Neural cell (in vitro differentiated cells): ENCODE measurements around the gene HSPB6.

Source experiments
- EP300 ChIP-seq: fragments of 450-650 bp; conservative IDR thresholded peaks from 2 replicates; pipeline ENCODE4 v1.6.1; 2014; ENCODE audit warnings: antibody characterized with exemption, mild to moderate bottlenecking, moderate library complexity; ENCODE audit not compliant: poor library complexity, severe bottlenecking
- MXI1 ChIP-seq: fragments of 450-650 bp; conservative IDR thresholded peaks from 2 replicates; pipeline ENCODE4 v1.6.1; 2014; ENCODE audit warnings: antibody characterized with exemption, mild to moderate bottlenecking; ENCODE audit not compliant: poor library complexity, severe bottlenecking
- POLR2AphosphoS5 ChIP-seq: IDR thresholded peaks from 2 replicates; pipeline ENCODE4 v1.6.1; 2012
- RAD21 ChIP-seq: fragments of 450-650 bp; conservative IDR thresholded peaks from 2 replicates; pipeline ENCODE4 v1.6.1; 2014; ENCODE audit warnings: antibody characterized with exemption, mild to moderate bottlenecking, moderate library complexity
- SMC3 ChIP-seq: fragments of 450-650 bp; conservative IDR thresholded peaks from 2 replicates; pipeline ENCODE4 v1.6.1; 2014; ENCODE audit warnings: antibody characterized with exemption, mild to moderate bottlenecking, moderate library complexity; ENCODE audit not compliant: poor library complexity
- TF ChIP-seq, protein P1 (sequence below): fragments of 450-650 bp; IDR thresholded peaks from 2 replicates; pipeline ENCODE4 v1.5.1; 2014; ENCODE audit warnings: antibody characterized with exemption, mild to moderate bottlenecking, moderate library complexity; ENCODE audit not compliant: poor library complexity, severe bottlenecking
- TF ChIP-seq, protein P2 (sequence below): IDR thresholded peaks from 2 replicates; pipeline ENCODE4 v1.6.1; 2012; ENCODE audit warnings: borderline replicate concordance

GRCh38 chr19:35722461-35722860 is 34.4 kb downstream of the HSPB6 start:
- TF ChIP-seq, protein P1, sequence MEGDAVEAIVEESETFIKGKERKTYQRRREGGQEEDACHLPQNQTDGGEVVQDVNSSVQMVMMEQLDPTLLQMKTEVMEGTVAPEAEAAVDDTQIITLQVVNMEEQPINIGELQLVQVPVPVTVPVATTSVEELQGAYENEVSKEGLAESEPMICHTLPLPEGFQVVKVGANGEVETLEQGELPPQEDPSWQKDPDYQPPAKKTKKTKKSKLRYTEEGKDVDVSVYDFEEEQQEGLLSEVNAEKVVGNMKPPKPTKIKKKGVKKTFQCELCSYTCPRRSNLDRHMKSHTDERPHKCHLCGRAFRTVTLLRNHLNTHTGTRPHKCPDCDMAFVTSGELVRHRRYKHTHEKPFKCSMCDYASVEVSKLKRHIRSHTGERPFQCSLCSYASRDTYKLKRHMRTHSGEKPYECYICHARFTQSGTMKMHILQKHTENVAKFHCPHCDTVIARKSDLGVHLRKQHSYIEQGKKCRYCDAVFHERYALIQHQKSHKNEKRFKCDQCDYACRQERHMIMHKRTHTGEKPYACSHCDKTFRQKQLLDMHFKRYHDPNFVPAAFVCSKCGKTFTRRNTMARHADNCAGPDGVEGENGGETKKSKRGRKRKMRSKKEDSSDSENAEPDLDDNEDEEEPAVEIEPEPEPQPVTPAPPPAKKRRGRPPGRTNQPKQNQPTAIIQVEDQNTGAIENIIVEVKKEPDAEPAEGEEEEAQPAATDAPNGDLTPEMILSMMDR, result no peak
- TF ChIP-seq MXI1, result no peak
- TF ChIP-seq RAD21, result no peak
- TF ChIP-seq POLR2AphosphoS5, result no peak
- no peak for TF ChIP-seq EP300
- TF ChIP-seq, protein P2, sequence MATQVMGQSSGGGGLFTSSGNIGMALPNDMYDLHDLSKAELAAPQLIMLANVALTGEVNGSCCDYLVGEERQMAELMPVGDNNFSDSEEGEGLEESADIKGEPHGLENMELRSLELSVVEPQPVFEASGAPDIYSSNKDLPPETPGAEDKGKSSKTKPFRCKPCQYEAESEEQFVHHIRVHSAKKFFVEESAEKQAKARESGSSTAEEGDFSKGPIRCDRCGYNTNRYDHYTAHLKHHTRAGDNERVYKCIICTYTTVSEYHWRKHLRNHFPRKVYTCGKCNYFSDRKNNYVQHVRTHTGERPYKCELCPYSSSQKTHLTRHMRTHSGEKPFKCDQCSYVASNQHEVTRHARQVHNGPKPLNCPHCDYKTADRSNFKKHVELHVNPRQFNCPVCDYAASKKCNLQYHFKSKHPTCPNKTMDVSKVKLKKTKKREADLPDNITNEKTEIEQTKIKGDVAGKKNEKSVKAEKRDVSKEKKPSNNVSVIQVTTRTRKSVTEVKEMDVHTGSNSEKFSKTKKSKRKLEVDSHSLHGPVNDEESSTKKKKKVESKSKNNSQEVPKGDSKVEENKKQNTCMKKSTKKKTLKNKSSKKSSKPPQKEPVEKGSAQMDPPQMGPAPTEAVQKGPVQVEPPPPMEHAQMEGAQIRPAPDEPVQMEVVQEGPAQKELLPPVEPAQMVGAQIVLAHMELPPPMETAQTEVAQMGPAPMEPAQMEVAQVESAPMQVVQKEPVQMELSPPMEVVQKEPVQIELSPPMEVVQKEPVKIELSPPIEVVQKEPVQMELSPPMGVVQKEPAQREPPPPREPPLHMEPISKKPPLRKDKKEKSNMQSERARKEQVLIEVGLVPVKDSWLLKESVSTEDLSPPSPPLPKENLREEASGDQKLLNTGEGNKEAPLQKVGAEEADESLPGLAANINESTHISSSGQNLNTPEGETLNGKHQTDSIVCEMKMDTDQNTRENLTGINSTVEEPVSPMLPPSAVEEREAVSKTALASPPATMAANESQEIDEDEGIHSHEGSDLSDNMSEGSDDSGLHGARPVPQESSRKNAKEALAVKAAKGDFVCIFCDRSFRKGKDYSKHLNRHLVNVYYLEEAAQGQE, result no peak
- no peak for TF ChIP-seq SMC3
